ENCODE measurements around the gene PGAP6. TPM values are rescaled to one million over a fixed set of nuclear protein-coding genes. Genes with fewer than 3 reads are reported as not detected.
A peak's percentile ranks its signal among the peaks of the same experiment; 100 is the strongest.
"Not testable (repeated sequence)": the region's sequence is repeated elsewhere in the genome, so short reads cannot be mapped to it uniquely, and the experiment has no call there.

The PGAP6 gene
- total and polyA plus RNA-seq, 7 experiments from 2014 or later, result 17.0 to 107 (median 52.4) TPM

GRCh38 chr16:387761-388666, 6.2 kb upstream of the PGAP6 start:
- H3K36me3 Mint-ChIP-seq; DNase-seq; H3K9me3 ChIP-seq (ENCODE audit: control insufficient read depth in 2 of 3, low read length in 3 of 3); H3K9me3 Mint-ChIP-seq; H3K27me3 Mint-ChIP-seq; H3K27ac ChIP-seq (ENCODE audit: low read depth, low read length); H3K4me3 ChIP-seq (ENCODE audit: low read length); ATAC-seq; H3K27me3 ChIP-seq (ENCODE audit: control insufficient read depth in 2 of 2, insufficient read depth in 2 of 2, low read length in 2 of 2); H3K36me3 ChIP-seq (ENCODE audit: control insufficient read depth in 2 of 3, insufficient read depth in 3 of 3, low read length in 3 of 3); H3K4me3 Mint-ChIP-seq: not testable (repeated sequence)
- ChIA-PET CTCF (interaction anchor here (0.6 kb wide), 1 partner anchor 12 kb away, joined by 3 read pairs; no protein-coding TSS in a partner anchor), POLR2A (interaction anchor here (0.6 kb wide), 1 partner anchor 270 kb away, joined by 3 read pairs; no protein-coding TSS in a partner anchor)
- Mint-ChIP-seq H3K27ac (peak overlapping the region in 2 of 9 donors; percentile 13 to 33), H3K4me1 (peaks cover 6 to 24% (median 13%) of the 10 kb centered on the region in 7 donors)
- intact Hi-C loops (cut with micrococcal nuclease), result loop anchor here in 1 of 2 donors (10.0 kb wide), 1 partner anchor 97 kb away; no protein-coding TSS in a partner anchor
- H3K4me1 ChIP-seq (ENCODE audit: control insufficient read depth in 2 of 2, insufficient read depth in 2 of 2, low read length in 2 of 2), result peaks cover 11 to 12% of the 10 kb centered on the region in 2 donors

GRCh38 chr16:386641-387156, 4.9 kb upstream of the PGAP6 start:
- Histone ChIP-seq H3K36me3 (ENCODE audit: control insufficient read depth in 2 of 3, insufficient read depth in 3 of 3, low read length in 3 of 3) (no peaks in the 10 kb centered on the region), H3K27ac (ENCODE audit: low read depth, low read length) (no peak overlapping the region), H3K27me3 (ENCODE audit: control insufficient read depth in 2 of 2, insufficient read depth in 2 of 2, low read length in 2 of 2) (no peaks in the 10 kb centered on the region), H3K4me1 (ENCODE audit: control insufficient read depth in 2 of 2, insufficient read depth in 2 of 2, low read length in 2 of 2) (peaks cover 12% of the 10 kb centered on the region in 2 donors), H3K9me3 (ENCODE audit: control insufficient read depth in 2 of 3, low read length in 3 of 3) (no peaks in the 10 kb centered on the region), H3K4me3 (ENCODE audit: low read length) (no peak overlapping the region)
- H3K36me3 Mint-ChIP-seq, result peaks cover 0 to 3% (median 0%) of the 10 kb centered on the region in 5 donors
- DNase-seq, result no peak
- H3K27ac Mint-ChIP-seq, result peak overlapping the region in 3 of 9 donors; percentile 37 to 76 (median 64)
- intact Hi-C loops (cut with micrococcal nuclease), result loop anchor here in 1 of 2 donors (10.0 kb wide), 1 partner anchor 98 kb away; no protein-coding TSS in a partner anchor
- no peak for ATAC-seq
- ChIA-PET CTCF (interaction anchor here (0.6 kb wide), 1 partner anchor 1247 kb away, joined by 7 read pairs; no protein-coding TSS in a partner anchor), POLR2A (no interaction called here)
- peak overlapping the region in 1 of 10 donors; percentile 66 for H3K4me3 Mint-ChIP-seq
- H3K4me1 Mint-ChIP-seq, result peaks cover 9 to 23% (median 13%) of the 10 kb centered on the region in 7 donors
- H3K9me3 Mint-ChIP-seq, result no peaks in the 10 kb centered on the region
- peaks cover 0 to 11% (median 0%) of the 10 kb centered on the region in 5 donors for H3K27me3 Mint-ChIP-seq

- H3K27ac ChIP-seq (ENCODE audit: low read depth, low read length), result peak overlapping the region; percentile 76
- peaks cover 18 to 23% of the 10 kb centered on the region in 2 donors for H3K4me1 ChIP-seq (ENCODE audit: control insufficient read depth in 2 of 2, insufficient read depth in 2 of 2, low read length in 2 of 2)
- H3K27me3 Mint-ChIP-seq, result peaks cover 0 to 11% (median 0%) of the 10 kb centered on the region in 5 donors
Measured at GRCh38 chr16:383326-384051, 1.7 kb upstream of the PGAP6 start.

GRCh38 chr16:381012-381788, 578 bp downstream of the PGAP6 start:
- Mint-ChIP-seq H3K4me3 (peak overlapping the region; percentile 62 to 97 (median 82)), H3K27me3 (peaks cover 0 to 11% (median 0%) of the 10 kb centered on the region in 5 donors), H3K9me3 (no peaks in the 10 kb centered on the region), H3K27ac (peak overlapping the region in 5 of 9 donors; percentile 59 to 98 (median 90)), H3K36me3 (peaks cover 0 to 3% (median 0%) of the 10 kb centered on the region in 5 donors), H3K4me1 (peaks cover 7 to 29% (median 21%) of the 10 kb centered on the region in 7 donors)
- ATAC-seq, result peak; percentile 43
- no peaks in the 10 kb centered on the region for H3K9me3 ChIP-seq (ENCODE audit: control insufficient read depth in 2 of 3, low read length in 3 of 3)
- peak in 3 of 9 donors; percentile 33 to 46 (median 39) for DNase-seq
- intact Hi-C loops (cut with micrococcal nuclease), result loop anchor here (1.0 to 10.0 kb wide), 3 partner anchors 11 to 206 kb away; partner anchors contain the start of gene MRPL28 (in 1 of the 2)
- ChIA-PET POLR2A (interaction anchor here (0.7 to 7.7 kb wide), 5 partner anchors 10 to 146 kb away, joined by 3 to 120 read pairs (median 10); partner anchors contain the start of genes DECR2, FAM234A, MRPL28 and NME4), CTCF (interaction anchor here (0.7 to 2.3 kb wide), 3 partner anchors 10 to 21 kb away, joined by 3 to 10 read pairs (median 4); partner anchors contain the start of genes DECR2 and MRPL28)
- H3K36me3 ChIP-seq (ENCODE audit: control insufficient read depth in 2 of 3, insufficient read depth in 3 of 3, low read length in 3 of 3), result peaks cover 0 to 21% (median 4%) of the 10 kb centered on the region in 3 experiments
- H3K27ac ChIP-seq (ENCODE audit: low read depth, low read length), result peak overlapping the region; percentile 81
- H3K4me3 ChIP-seq (ENCODE audit: low read length), result peak overlapping the region; percentile 61
- H3K4me1 ChIP-seq (ENCODE audit: control insufficient read depth in 2 of 2, insufficient read depth in 2 of 2, low read length in 2 of 2), result peaks cover 18 to 23% of the 10 kb centered on the region in 2 donors
- no peaks in the 10 kb centered on the region for H3K27me3 ChIP-seq (ENCODE audit: control insufficient read depth in 2 of 2, insufficient read depth in 2 of 2, low read length in 2 of 2)

More at GRCh38 chr16:383326-384051, 1.7 kb upstream of the PGAP6 start:
- ChIA-PET CTCF (interaction anchor here (1.2 to 2.3 kb wide), 3 partner anchors 12 to 25 kb away, joined by 3 to 10 read pairs (median 7); partner anchors contain the start of gene MRPL28), POLR2A (interaction anchor here (0.7 to 7.7 kb wide), 7 partner anchors 10 to 306 kb away, joined by 3 to 120 read pairs (median 4); partner anchors contain the start of genes AXIN1, DECR2, MRPL28 and NME4)
- H3K9me3 Mint-ChIP-seq, result no peaks in the 10 kb centered on the region
- peak in 7 of 9 donors; percentile 48 to 68 (median 59) for DNase-seq
- Histone ChIP-seq H3K4me3 (ENCODE audit: low read length) (peak overlapping the region; percentile 79), H3K27me3 (ENCODE audit: control insufficient read depth in 2 of 2, insufficient read depth in 2 of 2, low read length in 2 of 2) (no peaks in the 10 kb centered on the region), H3K9me3 (ENCODE audit: control insufficient read depth in 2 of 3, low read length in 3 of 3) (no peaks in the 10 kb centered on the region), H3K36me3 (ENCODE audit: control insufficient read depth in 2 of 3, insufficient read depth in 3 of 3, low read length in 3 of 3) (peaks cover 0 to 4% (median 0%) of the 10 kb centered on the region in 3 experiments)
- peak overlapping the region; percentile 80 to 97 (median 88) for H3K4me3 Mint-ChIP-seq
- peak overlapping the region; percentile 39 to 96 (median 84) for H3K27ac Mint-ChIP-seq
- ATAC-seq, result peak; percentile 27
- peaks cover 7 to 32% (median 20%) of the 10 kb centered on the region in 7 donors for H3K4me1 Mint-ChIP-seq
- peaks cover 0 to 3% (median 0%) of the 10 kb centered on the region in 5 donors for H3K36me3 Mint-ChIP-seq
- intact Hi-C loops (cut with micrococcal nuclease), result loop anchor here (2.0 to 10.0 kb wide), 3 partner anchors 17 to 204 kb away; partner anchors contain the start of gene DECR2 (in 1 of the 2)

- H3K4me3 ChIP-seq (ENCODE audit: low read length), result peak overlapping the region; percentile 61
- peak overlapping the region; percentile 81 for H3K27ac ChIP-seq (ENCODE audit: low read depth, low read length)
- ChIA-PET POLR2A (interaction anchor here (0.7 to 7.7 kb wide), 6 partner anchors 9 to 1584 kb away, joined by 3 to 120 read pairs (median 8); partner anchors contain the start of genes DECR2, FAM234A, MRPL28 and NME4), CTCF (interaction anchor here (0.7 to 0.9 kb wide), 2 partner anchors 18 to 21 kb away, joined by 3 to 4 read pairs; partner anchors contain the start of gene DECR2)
- H3K4me3 Mint-ChIP-seq, result peak overlapping the region; percentile 63 to 97 (median 86)
- ATAC-seq, result no peak
- DNase-seq, result no peak
- peak overlapping the region in 7 of 9 donors; percentile 90 to 98 (median 97) for H3K27ac Mint-ChIP-seq
- H3K9me3 Mint-ChIP-seq, result no peaks in the 10 kb centered on the region
- intact Hi-C loops (cut with micrococcal nuclease), result loop anchor here (1.0 to 10.0 kb wide), 3 partner anchors 10 to 207 kb away; partner anchors contain the start of gene MRPL28 (in 2 of the 2)
- H3K36me3 ChIP-seq (ENCODE audit: control insufficient read depth in 2 of 3, insufficient read depth in 3 of 3, low read length in 3 of 3), result peaks cover 0 to 26% (median 4%) of the 10 kb centered on the region in 3 experiments
- peaks cover 7 to 29% (median 21%) of the 10 kb centered on the region in 7 donors for H3K4me1 Mint-ChIP-seq
- no peaks in the 10 kb centered on the region for H3K9me3 ChIP-seq (ENCODE audit: control insufficient read depth in 2 of 3, low read length in 3 of 3)
- peaks cover 0 to 11% (median 0%) of the 10 kb centered on the region in 5 donors for H3K27me3 Mint-ChIP-seq
- H3K36me3 Mint-ChIP-seq, result peaks cover 0 to 3% (median 0%) of the 10 kb centered on the region in 5 donors
- peaks cover 18 to 23% of the 10 kb centered on the region in 2 donors for H3K4me1 ChIP-seq (ENCODE audit: control insufficient read depth in 2 of 2, insufficient read depth in 2 of 2, low read length in 2 of 2)
- H3K27me3 ChIP-seq (ENCODE audit: control insufficient read depth in 2 of 2, insufficient read depth in 2 of 2, low read length in 2 of 2), result no peaks in the 10 kb centered on the region
Measured at GRCh38 chr16:380762-381011, 1.1 kb downstream of the PGAP6 start.
